ENCODE results near the gene FAIM2. TPM values are rescaled to one million over a fixed set of nuclear protein-coding genes. Genes with fewer than 3 reads are reported as not detected.

The FAIM2 gene
- total and polyA plus RNA-seq, 10 of the 15 experiments (the other 5 are each of a cell fraction or from before 2014, with no cell fraction given): not detected

GRCh38 chr12:49828133-49829091 is 75.3 kb downstream of the FAIM2 start, which contains the start of gene NCKAP5L:
Gene NCKAP5L, minus strand, starts transcription at chr12:49828413. Its CDS starts 24,369 bp downstream, at chr12:49804044.
- ChIA-PET POLR2A (interaction anchor here (0.5 to 1.7 kb wide), 9 partner anchors 9 to 927 kb away, joined by 3 to 6 read pairs (median 4); partner anchors contain the start of genes BCDIN3D and TMBIM6), SMC1A (ENCODE audit: uncharacterized antibody, unreplicated experiment) (interaction anchor here (1.0 to 5.3 kb wide), 3 partner anchors 11 to 87 kb away, joined by 5 to 32 read pairs (median 8); partner anchors contain the start of gene TMBIM6), RAD21 (ENCODE audit: unreplicated experiment) (interaction anchor here (0.6 to 1.6 kb wide), 10 partner anchors 11 to 162 kb away, joined by 3 to 13 read pairs (median 5); partner anchors contain the start of genes BCDIN3D and TMBIM6), CTCF (interaction anchor here (1.0 to 7.7 kb wide), 5 partner anchors 11 to 139 kb away, joined by 4 to 61 read pairs (median 11); partner anchors contain the start of gene TMBIM6)
- intact Hi-C loops (cut with micrococcal nuclease; ENCODE audit: unreplicated experiment) (loop anchor here (1.0 kb wide), 1 partner anchor 16 kb away; no protein-coding TSS in a partner anchor), in situ Hi-C loops (cut with MboI) (no loop called here)
- DNase-seq (ENCODE audit: low read depth, low spot score) (no peak), FAIRE-seq (peak; percentile 91), ATAC-seq (peak; percentile 97)
- Histone ChIP-seq H3K27me3 (replicated peaks in 1 of 2; ENCODE audit: control insufficient read depth in 2 of 2, insufficient read depth in 2 of 2, low read length in 1 of 2) (no peaks in the 10 kb centered on the region), H3K4me3 (peak within 1 kb of the TSS; percentile 99), H3K79me2 (ENCODE audit: control insufficient read depth, insufficient read depth, low read length) (peaks cover 19% of the 10 kb centered on the region), H3K9me3 (replicated peaks; ENCODE audit: control insufficient read depth, insufficient read depth, low read length) (no peaks in the 10 kb centered on the region), H3K9ac (ENCODE audit: control insufficient read depth, insufficient read depth, low read length) (peak within 1 kb of the TSS; percentile 71), H2AFZ (ENCODE audit: control insufficient read depth, low read depth, low read length) (peak within 1 kb of the TSS; percentile 93), H3K27ac (ENCODE audit: control insufficient read depth, insufficient read depth) (peak within 1 kb of the TSS; percentile 58), H3K4me2 (ENCODE audit: control insufficient read depth, insufficient read depth) (peak within 1 kb of the TSS; percentile 93), H3K36me3 (ENCODE audit: control insufficient read depth in 2 of 2, insufficient read depth in 2 of 2, low read length in 1 of 2) (no peaks in the 10 kb centered on the region), H3K4me1 (ENCODE audit: control insufficient read depth, insufficient read depth, low read length) (peaks cover 26% of the 10 kb centered on the region), H4K20me1 (ENCODE audit: control insufficient read depth, insufficient read depth) (0 out of 2 replicates have a peak, but pooled peaks cover 3% of the 10 kb centered on the region)
- WGBS (ENCODE audit: insufficient coverage, insufficient replicate concordance, low lambda C conversion rate, missing lambda C conversion rate): 2% methylated on average over 50 of the region's 61 CpGs
- BruUV-seq (replicated peaks): TSS peak; percentile 94
- no peak for TF ChIP-seq HDGF (IDR thresholded peaks at IDR 0.05)
- TF ChIP-seq PAX8 (IDR thresholded peaks at IDR 0.05): no peak
- TF ChIP-seq SUPT20H (IDR thresholded peaks at IDR 0.05; ENCODE audit: borderline replicate concordance, control insufficient read depth, low read depth, low read length): no peak
- peak; percentile 53; the same call in 1 of the 2 replicates for TF ChIP-seq SPI1 (IDR thresholded peaks at IDR 0.05; ENCODE audit: borderline replicate concordance, insufficient read depth, low read depth, low read length)
- TF ChIP-seq BCL3 (IDR thresholded peaks at IDR 0.05; ENCODE audit: borderline replicate concordance, insufficient read depth, low read depth, low read length, poor library complexity, severe bottlenecking): no peak
- no peak for TF ChIP-seq KDM1A (IDR thresholded peaks at IDR 0.05; ENCODE audit: borderline replicate concordance)
- TF ChIP-seq CREM (IDR thresholded peaks at IDR 0.05; ENCODE audit: low read depth): peak; percentile 55; the same call in 1 of the 2 replicates
- TF ChIP-seq SMARCA5 (IDR thresholded peaks at IDR 0.05): no peak
- TF ChIP-seq RB1 (IDR thresholded peaks at IDR 0.05; ENCODE audit: borderline replicate concordance): 0 out of 2 replicates have a peak, but pooled peaks have one; percentile 55
- TF ChIP-seq BCL11A (IDR thresholded peaks at IDR 0.05; ENCODE audit: low read depth, low read length): no peak
- peak; percentile 44; the same call in 1 of the 2 replicates for TF ChIP-seq E2F4 (IDR thresholded peaks at IDR 0.05; ENCODE audit: low read depth, low read length)
- TF ChIP-seq GATAD2B (conservative IDR thresholded peaks at IDR 0.05; ENCODE audit: low read depth): 0 out of 2 replicates have a peak, but pooled peaks have one; percentile 25
- no peak for TF ChIP-seq E2F8 (IDR thresholded peaks at IDR 0.05; ENCODE audit: low read depth, partially characterized antibody)
- no peak for TF ChIP-seq NRF1 (conservative IDR thresholded peaks at IDR 0.05; ENCODE audit: low read depth, low read length)
- no peak for TF ChIP-seq PBX3 (IDR thresholded peaks at IDR 0.05; ENCODE audit: insufficient replicate concordance, low read depth, low read length)

All from GM12878 (cell line).